HG02938 (cell line): ENCODE results near the gene ADSL.

ENCODE experiments used
- ATAC-seq: cut with Tn5 transposase; IDR thresholded peaks from one replicate; pipeline ENCODE4 v1.9.1; 2021; ENCODE audit warnings: mild to moderate bottlenecking, moderate library complexity; ENCODE audit not compliant: unreplicated experiment

ADSL gene

DNA sequence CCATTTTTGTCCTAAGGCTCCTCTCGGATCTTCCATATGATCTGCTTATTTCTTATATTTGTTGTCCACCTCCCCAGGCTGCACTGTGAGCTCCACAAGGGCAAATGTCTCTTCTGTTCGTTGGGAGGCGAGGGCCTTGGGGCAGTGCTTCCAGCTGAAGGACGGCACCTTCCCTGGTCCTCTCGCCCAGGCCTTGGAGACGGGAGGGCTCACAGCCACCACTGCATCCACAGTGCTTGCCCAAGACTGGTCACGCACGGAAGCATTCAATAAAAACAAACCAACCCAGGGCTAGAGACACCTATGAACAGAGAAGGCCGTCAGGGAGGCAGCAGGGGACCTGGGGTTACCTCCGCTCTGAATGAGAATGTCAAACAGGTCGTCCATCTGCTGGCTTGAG lies 70.3 kb downstream of the ADSL start:
- ATAC-seq = no peak

GRCh38 chr22:40417041-40417440 lies 70.7 kb downstream of the ADSL start:
- no peak for ATAC-seq

GRCh38 chr22:40417881-40418280 lies 71.6 kb downstream of the ADSL start:
- no peak for ATAC-seq

GRCh38 chr22:40418366-40419201 lies 72.3 kb downstream of the ADSL start:
- ATAC-seq = no peak

- no peak for ATAC-seq
Observed at GRCh38 chr22:40419718-40420117, 73.4 kb downstream of the ADSL start.

- ATAC-seq = no peak
Observed at GRCh38 chr22:40420341-40421081, 74.2 kb downstream of the ADSL start.

DNA sequence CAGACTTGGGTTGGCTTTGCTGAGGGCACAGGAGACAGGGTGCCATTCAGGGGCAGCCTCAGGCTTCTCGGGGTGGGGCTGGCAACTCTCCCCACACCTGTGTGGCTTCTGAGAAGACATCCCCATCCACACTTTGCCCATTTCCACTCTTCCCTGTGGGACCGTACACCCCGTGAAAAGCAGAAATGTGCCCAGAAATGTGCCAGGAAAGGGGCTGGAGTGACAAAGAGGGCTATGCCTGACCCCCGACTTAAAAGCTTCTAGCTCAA lies 74.7 kb downstream of the ADSL start:
- ATAC-seq = no peak

DNA sequence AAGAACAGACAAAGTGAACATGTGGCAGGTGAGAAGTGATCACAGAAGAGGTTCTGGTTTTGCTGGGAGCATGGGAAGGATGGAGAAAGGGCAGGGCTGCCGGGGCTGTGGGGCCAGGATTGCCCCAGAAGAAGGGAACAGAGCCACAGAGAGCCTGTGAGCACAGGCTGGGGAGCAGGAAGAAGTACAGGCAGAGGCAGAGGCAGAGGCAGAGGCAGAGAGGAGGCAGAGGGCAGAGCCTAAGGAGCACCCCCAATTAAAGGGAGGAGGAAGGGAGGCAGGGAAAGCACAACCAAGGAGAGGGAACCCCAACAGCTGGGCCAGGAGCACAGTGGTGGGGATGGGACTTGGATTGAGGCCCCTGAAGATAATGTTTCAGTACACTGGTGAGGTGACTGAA lies 75.6 kb downstream of the ADSL start:
- no peak for ATAC-seq

GRCh38 chr22:40422558-40423309 lies 76.4 kb downstream of the ADSL start:
- ATAC-seq = no peak

- no peak for ATAC-seq
Observed at GRCh38 chr22:40423310-40423688, 77.0 kb downstream of the ADSL start.

DNA sequence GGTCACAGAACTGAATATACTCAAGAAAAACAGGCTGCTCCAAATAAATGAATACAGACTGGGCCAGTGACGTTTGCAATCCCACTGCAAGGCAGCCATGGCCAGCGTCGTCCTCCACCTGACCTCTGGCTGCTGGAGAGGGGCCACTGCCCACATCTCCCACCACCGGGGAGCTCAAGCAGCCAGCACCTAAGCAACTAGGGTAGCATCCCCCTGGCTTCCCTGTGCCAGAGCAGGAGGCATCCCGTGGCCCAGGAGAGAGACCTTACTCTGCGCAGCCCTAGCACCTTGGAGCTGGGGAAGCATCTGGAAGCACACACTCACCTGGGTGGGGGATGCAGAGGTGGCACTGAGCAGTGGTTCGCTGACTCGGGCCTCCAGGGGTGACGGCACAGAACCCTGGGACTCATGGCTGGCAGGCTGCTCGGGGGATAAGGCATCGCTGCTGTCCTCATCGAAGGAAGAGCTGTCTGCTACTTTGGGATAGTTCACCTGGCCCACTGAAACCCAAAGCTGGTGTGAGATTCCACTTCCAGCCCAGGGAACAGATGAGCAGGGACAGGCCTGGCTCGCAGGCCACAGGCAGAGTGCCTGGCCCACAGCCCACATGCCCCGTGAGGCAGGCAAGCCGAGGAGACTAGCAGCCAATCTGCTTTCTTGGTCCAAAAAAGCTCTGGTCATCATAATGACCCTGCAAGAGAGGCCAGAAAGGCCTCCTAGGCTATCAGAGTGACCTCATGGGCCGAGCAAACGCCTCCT lies 77.8 kb downstream of the ADSL start:
- no peak for ATAC-seq

GRCh38 chr22:40425082-40425481 lies 78.8 kb downstream of the ADSL start:
- ATAC-seq = no peak

- no peak for ATAC-seq
Observed at GRCh38 chr22:40426594-40427333, 80.5 kb downstream of the ADSL start.

DNA sequence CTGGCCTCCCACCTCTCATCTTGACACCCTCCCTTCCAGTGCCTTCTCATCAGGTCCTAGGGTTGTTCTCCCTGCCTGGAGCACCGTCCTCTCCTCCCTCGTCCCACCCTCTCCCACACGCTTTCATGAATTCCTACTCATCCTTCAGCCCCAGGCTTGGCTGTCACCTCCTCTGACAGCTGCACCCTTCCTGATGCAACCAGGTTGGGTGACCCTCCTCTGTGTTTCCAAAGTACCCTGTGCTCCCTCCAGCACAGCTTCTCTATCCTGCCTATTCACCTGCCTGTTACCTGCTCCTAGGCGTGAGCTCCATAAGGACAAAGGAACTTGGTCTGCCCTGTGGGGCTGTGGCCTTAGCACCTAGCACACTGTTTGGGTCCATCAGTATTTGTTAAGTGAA lies 82.5 kb downstream of the ADSL start:
- ATAC-seq = no peak

- no peak for ATAC-seq
Observed at GRCh38 chr22:40429481-40429880, 83.2 kb downstream of the ADSL start.

- no peak for ATAC-seq
Observed at GRCh38 chr22:40430991-40431390, 84.7 kb downstream of the ADSL start.

GRCh38 chr22:40432157-40432556 lies 85.9 kb downstream of the ADSL start:
- no peak for ATAC-seq

- ATAC-seq = no peak
Observed at GRCh38 chr22:40432625-40433024, 86.3 kb downstream of the ADSL start.

DNA sequence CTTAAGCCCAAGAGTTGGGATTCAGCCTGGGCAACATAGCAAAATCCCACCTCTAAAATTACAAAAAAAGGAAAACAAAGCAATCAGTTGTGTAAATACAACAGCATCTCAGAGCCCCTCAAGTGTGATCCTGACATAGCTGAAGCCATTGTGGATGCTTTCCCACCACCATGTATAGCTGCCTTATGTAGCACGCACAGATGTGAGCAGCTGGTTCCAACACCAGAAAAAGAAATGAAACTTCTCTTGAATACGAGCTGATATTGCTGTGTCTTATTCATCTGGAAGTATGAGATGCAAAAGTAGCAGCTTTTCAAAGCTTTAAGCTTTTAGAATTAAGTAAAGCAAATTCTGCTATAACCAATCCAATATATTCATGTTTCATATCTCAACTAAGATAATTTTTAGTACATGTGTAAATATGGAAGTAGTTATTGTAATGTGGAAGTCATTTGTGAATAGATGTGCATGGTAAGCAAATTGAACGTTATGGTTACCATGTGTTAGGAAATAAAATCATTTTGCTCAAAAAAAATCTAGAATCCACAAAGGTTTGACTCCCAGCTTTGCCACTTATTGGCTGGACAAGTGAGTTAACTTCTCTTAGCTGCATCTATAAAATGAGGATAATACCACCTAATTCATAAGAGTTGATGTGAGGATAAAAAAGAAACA lies 87.3 kb downstream of the ADSL start:
- ATAC-seq = no peak

GRCh38 chr22:40434106-40434505 lies 87.8 kb downstream of the ADSL start:
- ATAC-seq = no peak
